Psoas muscle (tissue), 8 donors: ENCODE data around the gene PSKH1. TPM values are rescaled to one million over a fixed set of nuclear protein-coding genes. Genes with fewer than 3 reads are reported as not detected.
"Not testable (repeated sequence)": the region's sequence is repeated elsewhere in the genome, so short reads cannot be mapped to it uniquely, and the experiment has no call there.

Source experiments
- ATAC-seq, 4 donors: fragments of 200-7000 bp; cut with Tn5 transposase; one replicate each; pipeline ENCODE4 v1.9.1; 2020; ENCODE audit warnings: moderate library complexity in 3 of 4, mild to moderate bottlenecking in 2 of 4
- DNase-seq, 2 donors: peaks; one replicate each; pipeline ENCODE4 v3.0.0-alpha.2; 2020
- H3K27ac ChIP-seq: fragments of 200-600 bp; one replicate; pipeline ENCODE4 v1.8.0; 2022
- H3K27me3 ChIP-seq, 3 donors: fragments of 200-600 bp in 1 of 3; one replicate each; pipeline versions ENCODE4 v1.6.1 to v1.8.0; 2013 to 2022; ENCODE audit warnings: low read length in 2 of 3, mild to moderate bottlenecking in 2 of 3, moderate library complexity in 1 of 3; ENCODE audit not compliant: insufficient read depth in 3 of 3
- H3K36me3 ChIP-seq, 2 donors: fragments of 200-600 bp in 1 of 2; one replicate each; pipeline versions ENCODE4 v1.6.1 to v1.8.0; 2013 to 2022; ENCODE audit warnings: low read depth in 1 of 2, mild to moderate bottlenecking in 1 of 2, moderate library complexity in 1 of 2; ENCODE audit not compliant: insufficient read depth in 1 of 2
- H3K4me1 ChIP-seq: fragments of 200-600 bp; one replicate; pipeline ENCODE4 v1.8.0; 2022
- H3K4me3 ChIP-seq: fragments of 200-600 bp; one replicate; pipeline ENCODE4 v1.8.0; 2022; ENCODE audit warnings: mild to moderate bottlenecking
- H3K9me3 ChIP-seq: fragments of 200-600 bp; one replicate; pipeline ENCODE4 v1.8.0; 2022
- CTCF ChIP-seq: fragments of 200-600 bp; IDR thresholded peaks from one replicate; pipeline ENCODE4 v1.8.0; 2022; ENCODE audit warnings: antibody characterized with exemption
- WGBS, 3 donors: extraction: QIAGEN DNeasy Blood & Tissue Kit; methylation state at CpG; one replicate each; pipeline versions ENCODE4 v1.1.6 to v1.1.7; 2013; 5-methylcytosine and 5-hydroxymethylcytosine counted together
- intact Hi-C, 2 donors: fragments of 100-400 bp; cut with DNase I; formaldehyde crosslinking; loops; one replicate each; pipeline versions ENCODE4 v1.11.0 to v1.14.2; 2022
- polyA plus RNA-seq, 3 donors: library from polyadenylated mRNA; stranded (reverse); fragments of 200-250 nt; gene quantifications; one replicate each; pipeline ENCODE4 v1.2.3, GENCODE V29; 2013
- total RNA-seq, 4 donors: library from RNA; stranded (reverse); fragmentation: NEBNext Ultra II Directional in 2 of 4; extraction: Animal tissue kit (Norgen Biotek cat#: 25700) in 2 of 4; gene quantifications; one replicate each; pipeline versions ENCODE4 v1.2.1 to v1.2.4, GENCODE V29; 2021 to 2023
- donor health status: healthy with polysubstance abuse.
- donor health status: DM: no; HTN: no; CAD: no; lungs with moderate emphysema.
- donor health status: Bipolar disorder and iron deficiency.
- donor health status: healthy.
- donor health status: DM: yes; HTN: yes; CAD: no.
- donor health status: DM: no; HTN: no; CAD: no.
- donor health status: DM: no; HTN: no; CAD: no.
- donor health status: DM: yes; HTN: yes; CAD: no.

PSKH1 gene
- total and polyA plus RNA-seq, 7 donors = 9.6 to 18.8 (median 15.6) TPM

DNA sequence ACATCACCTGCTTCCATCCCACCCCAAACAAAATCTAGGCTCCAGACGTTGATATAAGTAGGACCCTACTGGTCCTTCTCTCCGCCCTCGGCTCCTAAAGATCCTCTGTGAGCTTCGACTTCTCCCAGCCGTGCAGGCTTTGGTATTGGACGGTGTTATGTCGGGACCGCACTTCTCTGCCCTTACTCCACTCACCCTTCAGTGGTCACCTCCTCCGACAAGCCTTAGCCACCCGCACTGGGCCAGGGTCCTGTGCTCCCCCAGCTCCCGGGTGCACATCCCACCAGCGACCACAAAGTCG, 42.0 kb downstream of the PSKH1 start:
- intact Hi-C loops = loop anchor here in 1 of 2 donors (10.0 kb wide), 1 partner anchor 410 kb away; the partner anchor contains the start of gene RIPOR1
- peaks cover 24% of the 10 kb centered on the region for H3K4me1 ChIP-seq
- H3K27ac ChIP-seq = peak overlapping the region; percentile 82
- H3K27me3 ChIP-seq = no peaks in the 10 kb centered on the region
- H3K4me3 ChIP-seq = peak overlapping the region; percentile 81
- 9 to 17% (median 13%) methylated on average over 13 of the region's 13 CpGs for WGBS, 3 donors
- DNase-seq = no peak
- H3K36me3 ChIP-seq = peaks cover 0 to 23% of the 10 kb centered on the region in 2 donors
- TF ChIP-seq CTCF = no peak
- ATAC-seq = peak; percentile 3 to 20 (median 16)
- H3K9me3 ChIP-seq = no peaks in the 10 kb centered on the region

DNA sequence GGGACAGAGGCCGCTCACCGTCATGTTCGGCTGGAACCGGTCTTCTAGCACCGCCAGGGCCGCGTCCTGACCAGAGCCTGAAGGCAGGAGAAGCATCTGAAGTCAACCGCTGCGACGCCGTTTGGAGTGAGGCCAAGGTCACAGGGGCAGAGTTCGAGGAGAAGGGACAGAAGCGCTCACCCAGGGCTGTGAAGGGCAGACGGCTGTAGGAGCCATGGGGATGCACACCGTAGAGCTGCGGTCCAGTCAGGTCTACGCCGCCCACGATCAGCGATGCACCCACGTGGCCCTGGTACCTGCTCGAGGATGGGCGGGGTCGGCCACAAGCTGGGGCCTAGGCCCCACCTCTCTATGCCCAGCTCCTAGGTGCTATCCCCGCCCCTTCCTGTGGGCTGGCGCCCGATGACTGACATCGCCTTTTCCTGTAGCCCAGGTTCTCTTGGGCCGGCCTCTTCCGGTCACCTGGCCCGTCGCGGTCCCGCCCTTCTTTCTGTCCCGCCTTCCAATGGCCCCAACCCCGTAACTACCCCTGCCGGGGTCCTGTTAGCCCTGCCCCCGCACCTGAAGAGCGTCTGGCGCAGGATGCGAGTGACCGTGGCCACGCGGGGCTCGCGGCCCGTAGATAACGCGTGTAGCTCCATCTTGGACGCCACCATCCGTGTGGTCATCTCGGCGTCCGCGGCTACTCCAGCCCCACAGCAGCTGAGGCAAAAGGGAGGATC, 42.5 kb downstream of the PSKH1 start:
- intact Hi-C loops = loop anchor here in 1 of 2 donors (10.0 kb wide), 1 partner anchor 411 kb away; the partner anchor contains the start of gene RIPOR1
- H3K27ac ChIP-seq = peak overlapping the region; percentile 82
- no peak for TF ChIP-seq CTCF
- WGBS, 3 donors = 2 to 3% (median 2%) methylated on average over 49 to 55 of the region's 55 CpGs
- H3K27me3 ChIP-seq = no peaks in the 10 kb centered on the region
- H3K4me3 ChIP-seq = peak overlapping the region; percentile 81
- peaks cover 24% of the 10 kb centered on the region for H3K4me1 ChIP-seq
- peak; percentile 93 to 96 for DNase-seq
- H3K9me3 ChIP-seq = no peaks in the 10 kb centered on the region
- H3K36me3 ChIP-seq = peaks cover 0 to 23% of the 10 kb centered on the region in 2 donors
- peak; percentile 89 to 92 (median 92) for ATAC-seq

- H3K27me3 ChIP-seq = no peaks in the 10 kb centered on the region
- TF ChIP-seq CTCF = no peak
- WGBS, 3 donors = 0 to 1% (median 0%) methylated on average over 45 to 54 of the region's 54 CpGs
- H3K4me1 ChIP-seq = peaks cover 24% of the 10 kb centered on the region
- H3K9me3 ChIP-seq = no peaks in the 10 kb centered on the region
- intact Hi-C loops = loop anchor here in 1 of 2 donors (10.0 kb wide), 1 partner anchor 412 kb away; the partner anchor contains the start of gene RIPOR1
- peak; percentile 9 to 41 (median 20) for ATAC-seq
- peak within 1 kb of the TSS; percentile 82 for H3K27ac ChIP-seq
- peak within 1 kb of the TSS; percentile 81 for H3K4me3 ChIP-seq
- H3K36me3 ChIP-seq = peaks cover 0 to 26% of the 10 kb centered on the region in 2 donors
- peak; percentile 47 to 73 for DNase-seq
These were observed 43.2 kb downstream of the PSKH1 start, which contains the start of gene PSMB10 for GRCh38 chr16:67936124-67936879. PSMB10 (minus strand) TSS chr16:67936850; CDS start chr16:67936749, 101 bp downstream.

DNA sequence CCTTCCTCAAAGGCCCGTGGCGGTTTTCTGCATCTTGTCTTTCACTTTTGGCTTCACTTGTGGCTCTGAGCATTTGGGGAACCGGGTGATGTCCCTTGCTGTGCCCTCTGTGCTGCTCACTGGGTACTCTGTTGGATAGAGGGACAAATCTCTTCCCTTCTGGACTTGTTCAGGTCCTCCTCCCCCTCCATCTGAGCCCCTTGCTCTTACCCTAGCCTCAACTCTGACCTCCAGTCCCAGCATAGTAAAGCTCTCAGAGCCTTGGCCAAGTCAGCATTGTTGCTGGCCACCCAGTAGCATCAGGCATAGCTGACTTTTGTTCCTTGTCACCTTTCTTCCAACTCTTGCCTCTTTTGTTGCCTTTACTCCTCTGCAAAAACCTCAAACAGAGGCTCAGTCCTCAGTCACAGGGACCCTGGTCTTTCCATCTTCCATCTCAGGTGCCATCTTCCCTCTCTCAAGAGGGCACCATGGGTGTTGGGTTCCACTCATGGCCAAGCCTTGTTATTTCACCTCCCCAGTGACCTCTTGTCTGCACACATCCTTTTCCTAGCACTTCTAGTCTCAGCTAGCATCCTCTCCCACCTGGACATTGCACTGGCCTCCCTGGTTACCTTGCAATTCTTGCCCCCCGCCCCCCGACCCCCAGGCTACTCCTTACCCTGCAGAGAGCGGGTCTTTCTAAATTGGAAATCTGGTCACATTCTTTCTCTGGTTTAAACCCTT, 44.0 kb downstream of the PSKH1 start:
- DNase-seq = no peak
- no peaks in the 10 kb centered on the region for H3K27me3 ChIP-seq
- TF ChIP-seq CTCF = no peak
- H3K4me3 ChIP-seq = peak overlapping the region; percentile 81
- no peaks in the 10 kb centered on the region for H3K9me3 ChIP-seq
- 45 to 48% (median 46%) methylated on average over 6 of the region's 6 CpGs for WGBS, 3 donors
- H3K36me3 ChIP-seq = peaks cover 0 to 33% of the 10 kb centered on the region in 2 donors
- intact Hi-C loops = loop anchor here in 1 of 2 donors (10.0 kb wide), 1 partner anchor 412 kb away; the partner anchor contains the start of gene RIPOR1
- peaks cover 24% of the 10 kb centered on the region for H3K4me1 ChIP-seq
- H3K27ac ChIP-seq = peak overlapping the region; percentile 82
- ATAC-seq = peak in 2 of 4 donors; percentile 0 to 1

- peaks cover 0 to 40% of the 10 kb centered on the region in 2 donors for H3K36me3 ChIP-seq
- peak overlapping the region; percentile 82 for H3K27ac ChIP-seq
- not testable (repeated sequence) for ATAC-seq, H3K27me3 ChIP-seq, DNase-seq, H3K9me3 ChIP-seq, H3K4me3 ChIP-seq
- H3K4me1 ChIP-seq = peaks cover 24% of the 10 kb centered on the region
- intact Hi-C loops = loop anchor here in 1 of 2 donors (10.0 kb wide), 1 partner anchor 413 kb away; the partner anchor contains the start of gene RIPOR1
- WGBS, 3 donors = 90 to 91% (median 91%) methylated on average over 4 to 5 of the region's 5 CpGs
These were observed 44.7 kb downstream of the PSKH1 start for GRCh38 chr16:67937713-67938112.
